ENCODE results near the gene DLG2.
A peak's percentile ranks its signal among the peaks of the same experiment; 100 is the strongest.
"Not testable (repeated sequence)": the region's sequence is repeated elsewhere in the genome, so short reads cannot be mapped to it uniquely, and the experiment has no call there.

DLG2 gene

DNA sequence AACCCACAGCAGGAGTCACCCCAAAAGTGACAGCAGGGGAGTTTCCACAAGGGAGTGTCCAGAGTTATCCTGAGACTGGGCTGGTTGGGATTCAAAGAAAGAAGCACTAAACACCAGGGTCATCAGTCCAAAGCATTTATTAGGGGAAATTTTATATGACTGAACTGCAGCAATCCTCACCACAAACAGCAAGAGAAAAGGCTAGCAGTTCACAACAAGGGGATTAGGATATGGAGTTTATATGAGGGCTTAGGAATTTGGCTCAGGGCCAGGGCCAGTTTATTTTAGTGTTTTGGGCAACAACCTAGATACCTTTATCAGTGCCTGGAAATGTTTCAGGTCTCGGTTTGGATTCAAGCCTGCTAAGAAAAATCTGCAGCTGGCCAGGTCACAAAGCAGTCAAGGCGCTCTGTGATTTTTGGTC lies 16.1 kb upstream of the DLG2 start:
- DNase-seq (ENCODE audit: low read depth) = no peak

DNA sequence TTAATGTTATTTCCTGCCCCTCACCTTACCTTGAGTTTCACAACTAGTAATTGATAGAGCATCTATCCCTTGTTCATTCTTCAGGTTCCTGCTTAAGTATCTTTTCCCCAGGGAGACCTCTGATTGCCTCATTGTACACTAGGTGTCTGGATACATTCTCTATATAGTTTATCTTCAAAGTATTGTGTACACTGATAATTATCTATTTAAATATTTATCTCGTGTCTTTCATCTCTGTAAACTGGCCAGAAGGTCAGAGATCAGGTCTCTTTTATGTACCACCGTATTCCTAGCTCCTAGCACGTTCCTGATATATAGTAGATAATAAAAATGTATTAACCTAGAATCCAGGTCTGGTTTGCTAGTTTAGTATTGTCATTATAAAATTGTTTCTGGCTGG lies 7.6 kb upstream of the DLG2 start:
- DNase-seq (ENCODE audit: low read depth) = no peak

DNA sequence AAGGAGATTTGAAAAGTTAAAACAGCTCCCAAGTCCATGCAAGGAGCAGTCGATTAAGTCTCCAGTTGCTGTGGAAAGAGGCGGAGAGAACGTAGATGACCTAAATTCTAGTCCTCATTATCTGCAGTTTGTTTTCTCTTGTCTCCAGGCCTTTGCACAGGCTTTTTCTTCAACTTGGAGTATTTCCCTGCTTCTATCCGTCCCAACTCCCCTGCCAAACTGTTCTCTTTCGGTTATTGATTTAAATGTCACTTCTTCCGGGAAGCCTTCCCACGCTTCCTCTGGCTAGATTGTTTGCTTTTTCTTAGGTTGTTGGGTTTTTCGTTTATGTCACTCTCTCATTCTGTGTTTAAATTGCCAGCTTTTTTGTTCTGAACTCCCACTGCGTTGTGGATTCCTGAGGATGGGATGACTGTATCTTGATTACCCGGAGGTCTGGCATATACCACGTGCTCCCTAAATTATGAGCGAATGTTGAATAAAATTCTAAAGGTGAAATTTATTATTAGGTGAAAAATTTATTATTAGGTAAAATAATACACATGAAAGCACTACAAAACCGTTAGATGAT lies 1.7 kb upstream of the DLG2 start:
- DNase-seq (ENCODE audit: low read depth) = no peak

DNA sequence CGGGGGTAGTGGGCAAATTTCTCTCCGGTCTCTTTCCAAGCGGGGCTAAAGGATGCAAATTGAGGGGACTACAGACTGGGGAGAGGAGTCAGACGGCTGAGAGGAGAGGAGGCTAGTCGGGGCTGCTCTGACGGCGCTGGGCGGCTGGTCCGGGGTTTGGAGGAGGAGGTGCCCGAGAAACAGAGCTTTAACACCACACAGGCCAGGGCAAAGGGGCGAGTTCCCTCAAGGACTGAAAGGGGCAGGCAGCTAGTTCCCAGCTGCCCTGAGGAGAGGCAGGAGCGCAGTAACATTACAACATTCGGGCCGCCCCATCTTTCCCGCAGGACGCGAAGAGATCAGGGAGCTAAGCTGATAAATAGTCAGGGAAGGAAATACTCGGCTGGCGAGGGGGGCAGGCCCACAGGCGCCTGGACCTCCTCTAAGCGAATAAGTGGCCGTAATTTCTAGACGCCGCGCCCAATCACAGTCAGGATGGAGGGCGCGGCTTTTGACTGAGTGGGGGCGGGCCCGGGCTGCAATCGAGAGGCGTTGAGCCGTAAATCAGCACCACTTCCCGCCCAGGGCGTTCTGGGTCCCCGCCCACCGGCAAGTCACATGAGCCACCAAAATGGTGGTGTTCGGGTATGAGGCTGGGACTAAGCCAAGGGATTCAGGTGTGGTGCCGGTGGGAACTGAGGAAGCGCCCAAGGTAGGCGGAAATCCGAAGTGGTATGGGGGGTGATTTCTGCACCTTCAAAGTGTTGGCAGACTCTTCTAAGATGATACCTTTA lies 1.0 kb upstream of the DLG2 start, which contains the start of gene TMEM126B:
Gene TMEM126B, plus strand, starts transcription at position 596 of the 773 bp plus-strand sequence. Its CDS starts 15 bp downstream, at position 611.
- DNase-seq (ENCODE audit: low read depth) = peak; percentile 96

DNA sequence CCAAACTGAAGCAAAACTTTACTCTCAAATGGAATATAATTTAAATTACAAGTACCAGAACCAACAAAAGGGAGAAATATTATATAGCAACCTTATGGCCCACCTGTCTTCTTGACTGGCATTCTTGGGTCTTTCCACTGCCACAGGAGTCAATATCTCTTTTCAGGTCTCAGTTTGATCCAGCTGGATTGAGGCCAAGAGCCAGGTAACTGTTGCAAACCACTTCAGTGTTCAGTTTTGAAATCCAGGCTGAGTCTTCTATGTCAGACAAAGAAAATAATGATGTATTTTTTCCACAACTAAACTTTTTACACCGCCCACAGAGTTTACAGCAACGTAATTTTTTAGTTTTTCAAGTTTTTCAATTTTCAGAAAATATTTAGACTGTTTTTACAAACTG lies 648 bp downstream of the DLG2 start:
- no peak for DNase-seq (ENCODE audit: low read depth)

DNA sequence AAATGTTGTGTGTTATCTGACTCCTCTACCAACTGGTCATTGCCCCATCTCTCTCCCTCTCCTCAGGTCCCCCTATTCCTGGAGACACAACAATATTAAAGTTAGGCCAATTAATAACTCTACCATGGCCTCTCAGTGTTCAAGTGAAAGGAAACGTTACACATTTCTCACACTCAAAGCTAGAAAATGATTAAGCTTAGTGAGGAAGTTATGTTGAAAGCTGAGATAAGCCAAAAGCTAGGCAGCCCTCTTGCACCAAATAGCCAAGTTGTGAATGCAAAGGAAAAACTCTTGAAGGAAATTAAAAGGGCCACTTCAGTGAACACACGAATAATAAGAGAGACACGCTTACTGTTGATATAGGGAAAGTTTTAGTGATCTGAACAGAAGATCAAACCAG lies 6.9 kb downstream of the DLG2 start:
- DNase-seq (ENCODE audit: low read depth) = no peak

DNA sequence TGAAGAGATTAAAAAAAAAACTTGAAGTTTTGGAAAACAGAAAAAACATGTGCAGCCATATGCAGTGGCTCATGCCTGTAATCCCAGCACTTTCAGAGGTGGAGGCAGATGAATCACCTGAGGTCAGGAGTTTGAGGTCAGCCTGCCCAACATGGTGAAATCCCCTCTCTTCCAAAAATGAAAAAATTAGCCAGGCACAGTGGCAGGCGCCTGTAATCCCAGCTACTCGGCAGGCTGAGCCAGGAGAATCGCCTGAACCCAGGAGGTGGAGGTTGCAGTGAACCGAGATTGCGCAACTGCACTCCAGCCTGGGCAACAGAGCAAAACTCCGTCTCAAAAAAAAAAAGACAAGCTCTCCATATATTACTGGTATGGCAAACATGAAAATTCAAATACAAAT lies 7.6 kb downstream of the DLG2 start:
- DNase-seq (ENCODE audit: low read depth) = no peak

DNA sequence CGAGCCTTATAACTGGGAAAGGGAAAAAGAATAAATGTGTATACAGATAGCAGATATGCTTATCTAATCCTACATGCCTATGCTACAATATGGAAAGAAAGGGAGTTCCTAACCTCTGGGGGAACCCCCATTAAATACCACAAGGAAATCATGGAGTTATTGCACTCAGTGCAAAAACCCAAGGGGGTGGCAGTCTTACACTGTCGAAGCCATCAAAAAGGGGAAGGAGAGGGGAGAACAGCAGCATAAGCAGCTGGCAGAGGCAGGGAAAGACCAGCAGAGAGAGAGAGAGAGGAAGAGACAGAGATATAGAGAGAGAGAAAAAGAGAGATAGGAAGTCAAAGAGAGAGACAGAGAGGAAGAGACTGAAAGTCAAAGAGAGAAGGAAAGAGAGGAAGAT lies 15.5 kb downstream of the DLG2 start:
- not testable (repeated sequence) for DNase-seq (ENCODE audit: low read depth)

DNA sequence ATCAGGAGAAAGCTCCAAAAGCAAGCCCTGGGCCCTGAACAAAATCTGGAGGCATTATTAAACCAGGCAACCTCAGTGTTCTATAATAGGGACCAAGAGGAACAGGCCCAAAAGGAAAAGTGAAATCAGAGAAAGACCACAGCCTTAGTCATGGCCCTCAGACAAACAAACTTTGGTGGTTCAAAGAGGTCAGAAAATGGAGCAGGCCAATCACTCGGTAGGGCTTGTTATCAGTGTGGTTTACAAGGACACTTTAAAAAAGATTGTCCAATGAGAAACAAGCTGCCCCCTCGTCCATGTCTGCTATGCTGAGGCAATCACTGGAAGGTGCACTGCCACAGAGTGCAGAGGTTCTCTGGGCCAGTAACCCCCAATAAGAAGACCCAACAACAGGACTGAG lies 17.9 kb downstream of the DLG2 start:
- not testable (repeated sequence) for DNase-seq (ENCODE audit: low read depth)

DNA sequence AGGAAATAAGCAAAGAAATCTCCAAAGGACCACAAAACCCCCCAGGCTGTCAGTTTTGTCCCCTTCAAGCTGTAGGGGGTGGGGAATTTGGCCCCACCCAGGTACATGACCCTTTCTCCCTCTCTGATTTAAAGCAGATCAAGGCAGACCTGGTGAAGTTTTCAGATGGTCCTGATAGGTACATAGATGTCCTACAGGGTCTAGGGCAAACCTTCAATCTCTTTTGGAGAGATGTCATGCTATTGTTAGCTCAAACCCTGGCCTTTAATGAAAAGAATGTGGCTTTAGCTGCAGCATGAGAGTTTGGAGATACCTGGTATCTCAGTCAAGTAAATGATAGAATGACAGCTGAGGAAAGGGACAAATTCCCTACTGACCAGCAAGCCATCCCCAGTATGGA lies 18.5 kb downstream of the DLG2 start:
- not testable (repeated sequence) for DNase-seq (ENCODE audit: low read depth)

DNA sequence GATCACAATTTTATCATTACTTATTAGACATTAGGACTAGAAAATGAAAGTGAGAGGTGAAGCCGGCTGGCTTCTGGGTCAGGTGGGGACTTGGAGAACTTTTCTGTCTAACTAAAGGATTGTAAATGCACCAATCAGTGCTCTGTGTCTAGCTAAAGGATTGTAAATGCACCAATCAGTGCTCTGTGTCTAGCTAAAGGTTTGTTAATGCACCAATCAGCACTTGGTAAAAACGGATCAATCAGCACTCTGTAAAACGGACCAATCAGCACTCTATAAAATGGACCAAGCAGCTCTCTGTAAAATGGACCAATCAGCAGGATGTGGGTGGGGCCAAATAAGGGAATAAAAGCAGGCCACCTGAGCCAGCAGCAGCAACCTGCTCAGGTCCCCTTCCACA lies 20.9 kb downstream of the DLG2 start:
- DNase-seq (ENCODE audit: low read depth) = not testable (repeated sequence)

DNA sequence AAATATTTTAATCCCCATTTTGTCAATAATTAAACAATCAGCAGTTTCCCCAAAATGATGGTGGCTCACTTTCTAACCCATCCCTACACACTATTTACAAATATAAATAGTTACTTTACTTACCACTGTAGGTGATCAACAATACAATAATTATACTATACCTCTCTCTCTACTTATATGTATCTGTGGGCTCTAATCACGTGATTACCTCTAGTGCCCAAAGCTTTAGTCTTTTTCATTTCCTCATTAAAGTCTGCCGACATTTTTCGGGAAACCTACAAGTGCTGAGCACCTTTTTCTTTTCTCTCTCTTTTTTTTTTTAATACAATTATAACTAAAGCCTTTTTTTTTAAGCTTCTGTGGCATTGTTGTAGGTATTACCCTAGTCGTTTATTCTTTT lies 23.9 kb downstream of the DLG2 start:
- no peak for DNase-seq (ENCODE audit: low read depth)

DNA sequence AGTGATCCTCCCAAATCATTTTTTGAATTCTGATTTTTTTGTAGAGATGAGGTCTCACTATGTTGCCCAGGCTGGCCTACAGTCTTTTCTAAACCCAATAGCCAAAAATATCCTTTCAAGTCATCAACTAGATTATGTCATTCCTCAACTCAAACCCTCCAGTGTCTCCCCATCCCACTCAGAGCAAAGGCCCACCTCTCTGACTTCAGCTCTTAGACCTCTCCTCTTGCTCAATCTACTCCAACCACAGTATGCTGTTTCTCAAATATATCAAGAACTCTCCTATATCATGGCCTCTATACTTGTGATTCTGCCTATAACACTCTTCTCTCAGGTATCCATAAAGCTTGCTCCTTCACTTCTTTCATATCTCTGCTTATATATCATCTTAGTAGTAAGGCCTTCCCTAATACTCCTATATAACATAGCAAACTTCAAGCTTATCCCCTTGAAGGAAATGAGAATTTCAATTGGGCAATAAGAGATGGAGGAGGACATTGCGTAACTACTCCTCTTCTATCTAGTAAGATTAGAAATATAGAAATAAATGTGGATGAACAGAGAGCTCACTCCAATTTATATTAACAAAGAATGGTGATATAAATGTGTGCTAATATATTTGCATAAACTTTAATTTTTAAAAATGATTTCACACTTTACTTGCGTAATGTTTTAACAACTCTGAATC lies 24.5 kb downstream of the DLG2 start:
- DNase-seq (ENCODE audit: low read depth) = no peak

DNA sequence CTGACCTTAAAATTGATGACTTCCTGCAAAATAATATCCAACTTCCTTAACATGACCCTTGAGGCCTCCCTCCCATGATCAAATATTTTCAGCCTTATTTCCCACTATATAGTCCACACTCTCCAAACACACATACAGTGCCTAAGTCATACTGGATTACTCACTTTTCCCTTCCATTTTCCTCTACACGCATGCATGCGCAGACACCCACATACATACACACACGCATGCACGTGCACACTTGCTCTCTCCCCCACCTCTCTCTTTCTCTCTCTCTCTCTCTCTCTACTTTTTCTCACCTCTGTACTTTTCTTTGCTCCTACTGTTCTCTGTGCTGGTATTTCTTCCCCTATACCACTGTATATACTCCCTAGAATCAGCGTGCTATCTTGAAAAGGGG lies 28.1 kb downstream of the DLG2 start:
- DNase-seq (ENCODE audit: low read depth) = no peak

DNA sequence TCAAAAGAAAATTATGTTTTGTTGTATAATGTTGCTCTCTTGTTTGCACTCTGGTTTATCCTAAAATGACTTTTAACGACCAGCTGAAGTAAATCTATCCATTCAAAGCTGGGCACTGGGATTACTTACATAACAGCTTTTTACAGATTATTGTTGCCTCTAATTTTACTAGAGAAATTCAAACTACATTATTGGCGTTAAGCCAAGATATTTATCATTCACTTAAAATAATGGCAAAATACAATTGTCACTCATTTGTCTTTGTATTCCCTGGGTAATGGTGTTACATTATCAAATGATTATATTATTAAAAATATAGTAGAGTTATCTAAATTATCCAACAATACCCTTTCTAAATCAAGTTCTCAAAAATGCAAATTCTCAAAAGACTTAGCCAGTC lies 30.3 kb downstream of the DLG2 start:
- no peak for DNase-seq (ENCODE audit: low read depth)

DNA sequence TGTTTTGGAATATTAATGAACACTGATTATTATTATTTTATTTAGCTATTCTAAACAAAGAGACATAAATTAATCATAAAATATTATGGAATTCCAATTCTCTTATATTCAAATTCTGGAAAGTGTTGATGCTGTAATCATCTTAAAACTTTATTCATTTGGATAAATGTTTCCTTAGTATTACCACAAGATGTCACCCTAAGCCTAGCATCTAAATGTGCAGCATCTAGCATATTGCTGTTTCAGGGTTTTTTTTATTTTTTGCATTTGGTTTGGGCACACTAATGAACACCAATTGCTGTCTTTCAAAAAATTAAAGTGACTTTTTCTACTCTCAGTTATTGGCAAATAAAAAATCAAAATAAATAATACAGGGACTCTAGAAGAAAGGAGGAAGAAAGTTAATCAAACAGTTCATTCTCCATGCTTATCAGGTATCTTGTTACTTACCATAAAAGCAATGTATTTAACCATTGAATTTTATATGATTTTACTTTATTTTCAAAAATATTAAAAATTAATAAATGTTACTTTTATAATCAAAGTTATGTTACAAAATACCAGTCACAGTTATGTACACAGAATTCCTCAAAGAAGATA lies 31.8 kb downstream of the DLG2 start:
- peak; percentile 47 for DNase-seq (ENCODE audit: low read depth)

DNA sequence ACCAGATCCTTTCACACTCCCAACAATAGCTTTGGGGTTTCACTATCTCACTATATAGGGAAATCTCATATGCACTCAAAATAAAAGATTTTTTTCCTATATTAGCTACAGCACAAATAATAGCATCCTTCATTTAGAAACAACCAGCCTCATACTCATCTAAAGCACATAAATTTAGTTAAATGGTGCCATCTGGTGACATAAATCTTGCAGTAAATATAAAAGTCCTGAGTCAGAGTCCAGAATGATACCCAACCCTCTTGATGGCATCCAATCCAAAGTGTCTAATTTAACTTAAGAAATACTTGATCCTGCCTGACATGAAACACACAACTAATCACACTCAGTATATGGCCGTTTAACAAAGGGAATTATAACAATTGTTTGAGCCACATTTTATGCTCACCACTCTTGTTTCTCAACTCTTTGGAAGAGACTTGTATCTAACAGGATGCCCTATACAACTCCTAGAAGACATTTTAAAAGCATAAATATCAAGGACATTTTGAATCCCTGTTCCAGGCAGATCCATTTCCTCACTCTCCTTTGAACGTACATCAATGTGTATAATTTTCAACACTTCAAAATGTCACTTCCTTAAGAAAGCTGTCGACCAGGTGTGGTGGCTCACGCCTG lies 36.2 kb downstream of the DLG2 start:
- DNase-seq (ENCODE audit: low read depth) = peak; percentile 45

DNA sequence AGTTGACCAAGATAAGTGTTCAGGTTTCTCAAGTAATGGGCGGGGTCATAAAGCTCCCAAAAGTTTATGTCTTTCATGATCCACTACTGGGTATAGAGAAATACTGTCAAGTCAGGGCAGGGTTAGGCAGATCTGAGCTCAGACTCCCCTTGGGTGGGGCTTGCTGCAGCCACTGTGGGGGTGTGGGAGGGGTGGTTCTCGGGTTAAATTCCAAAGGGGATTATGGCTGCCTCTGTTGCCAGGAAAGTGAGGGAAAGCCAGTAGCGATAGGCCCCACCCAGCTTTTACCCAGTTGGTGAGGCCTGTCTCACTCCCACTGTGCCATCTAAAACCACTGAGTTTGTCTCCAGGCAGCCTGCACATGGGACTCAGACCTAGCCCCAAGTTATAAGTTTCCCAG lies 37.8 kb downstream of the DLG2 start:
- no peak for DNase-seq (ENCODE audit: low read depth)

DNA sequence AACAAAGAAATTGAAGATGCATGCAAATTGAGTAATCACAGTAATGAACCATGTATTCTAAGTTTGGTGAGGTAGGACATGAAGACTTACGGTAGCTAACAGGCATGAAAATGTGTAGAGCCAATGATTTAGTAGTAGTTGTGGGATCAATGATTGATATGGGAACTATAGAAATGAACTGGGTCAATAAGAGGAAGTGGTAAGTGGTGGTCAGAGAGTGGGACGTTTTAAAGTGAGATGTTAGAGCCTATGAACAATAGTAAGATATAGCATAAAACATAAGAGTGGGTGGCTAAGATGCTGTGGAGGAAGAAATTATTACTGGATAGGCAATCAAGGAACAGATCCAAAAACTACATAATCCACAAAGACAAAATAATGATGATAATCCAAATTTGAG lies 45.0 kb downstream of the DLG2 start:
- DNase-seq (ENCODE audit: low read depth) = no peak

DNA sequence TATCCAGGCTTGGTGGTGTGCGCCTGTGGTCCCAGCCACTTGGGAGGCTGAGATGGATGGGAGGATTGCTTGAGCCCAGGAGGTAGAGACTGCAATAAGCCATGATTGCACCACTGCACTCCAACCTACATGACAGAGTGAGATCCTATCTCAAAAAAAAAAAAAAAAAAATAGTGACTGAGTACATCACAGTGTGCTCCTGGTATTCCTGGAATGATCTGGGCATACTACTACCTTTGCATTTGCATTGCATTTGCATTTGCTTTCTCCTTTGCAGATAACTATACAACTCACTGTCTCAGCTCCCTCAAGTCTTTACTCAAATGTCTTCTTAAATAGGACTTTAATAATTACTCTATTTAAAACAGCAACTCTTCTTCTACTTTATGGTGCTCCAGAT lies 51.8 kb downstream of the DLG2 start:
- DNase-seq (ENCODE audit: low read depth) = no peak

DNA sequence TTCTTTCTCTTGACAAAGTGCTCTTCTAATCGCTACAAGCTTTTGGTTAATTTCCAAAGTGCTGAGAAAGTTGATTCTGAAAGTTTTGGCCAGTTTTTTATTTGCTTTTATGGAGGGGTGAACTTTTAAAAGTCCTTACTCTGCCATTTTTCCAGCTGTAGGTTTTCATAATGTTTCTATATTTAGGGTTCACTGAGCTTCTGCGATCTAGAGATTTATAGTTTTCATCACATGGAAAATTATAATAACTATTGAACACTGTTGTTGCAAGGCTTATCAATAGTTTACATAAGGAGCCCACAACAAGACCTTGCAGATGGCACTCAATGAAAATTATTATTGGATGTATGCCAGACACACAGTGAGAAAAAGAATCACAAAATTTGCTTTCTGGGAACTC lies 55.1 kb downstream of the DLG2 start:
- DNase-seq (ENCODE audit: low read depth) = no peak

DNA sequence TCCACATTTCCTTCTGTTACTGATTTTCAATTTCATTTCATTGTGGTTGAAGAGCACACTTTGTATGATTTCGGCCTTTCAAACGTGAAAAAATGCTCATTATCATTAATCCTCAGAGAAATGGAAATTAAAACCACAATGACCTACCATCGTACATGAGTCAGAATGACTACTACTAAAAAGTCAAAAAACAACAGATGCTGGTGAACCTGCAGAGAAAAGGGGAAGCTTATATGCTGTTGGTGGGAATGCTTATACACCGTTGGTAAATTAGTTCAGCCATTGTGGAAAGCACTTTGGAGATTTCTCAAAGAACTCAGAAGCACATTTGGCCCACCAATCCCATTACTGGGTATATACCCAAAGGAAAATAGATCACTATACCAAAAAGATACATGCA lies 57.6 kb downstream of the DLG2 start:
- DNase-seq (ENCODE audit: low read depth) = no peak
